GM13976 (cell line): ENCODE data around the gene PRSS38.

Experiments
- DNase-seq: peaks from one replicate; pipeline ENCODE4 v3.0.0; 2012; ENCODE audit warnings: low spot score
- CTCF ChIP-seq: IDR thresholded peaks from 2 replicates; pipeline ENCODE4 v1.5.1; 2012; ENCODE audit warnings: borderline replicate concordance, mild to moderate bottlenecking; ENCODE audit not compliant: insufficient read depth; ENCODE audit errors: extremely low read depth, missing control alignments, control extremely low read depth
- in situ Hi-C: fragments of 300-500 bp; cut with MboI; formaldehyde crosslinking; loops from one replicate; pipeline ENCODE4 v1.12.0; 2022; ENCODE audit warnings: low sequenced_read_pairs, mixed read lengths, inconsistent platforms; ENCODE audit not compliant: unreplicated experiment

PRSS38 gene

GRCh38 chr1:227805606-227806197, 9.8 kb upstream of the PRSS38 start:
- in situ Hi-C loops = no loop called here

GRCh38 chr1:227808566-227808965, 6.9 kb upstream of the PRSS38 start:
- in situ Hi-C loops = no loop called here
- no peak for TF ChIP-seq CTCF
- no peak for DNase-seq

More at GRCh38 chr1:227805606-227806197, 9.8 kb upstream of the PRSS38 start:
- TF ChIP-seq CTCF = no peak
- no peak for DNase-seq

GRCh38 chr1:227809026-227809425, 6.4 kb upstream of the PRSS38 start:
- no peak for DNase-seq
- in situ Hi-C loops = no loop called here
- TF ChIP-seq CTCF = no peak

- no peak for TF ChIP-seq CTCF
- in situ Hi-C loops = no loop called here
- DNase-seq = no peak
Measured at GRCh38 chr1:227813962-227814361, 1.5 kb upstream of the PRSS38 start.

GRCh38 chr1:227816750-227817446, 1.4 kb downstream of the PRSS38 start:
- DNase-seq = no peak
- in situ Hi-C loops = no loop called here
- TF ChIP-seq CTCF = no peak

GRCh38 chr1:227823537-227823936, 8.1 kb downstream of the PRSS38 start:
- TF ChIP-seq CTCF = no peak
- DNase-seq = no peak
- in situ Hi-C loops = no loop called here
